AG08395 (cell line): Measurements from ENCODE around the gene ST7.

Source experiments
- DNase-seq: peaks from one replicate; pipeline ENCODE4 v3.0.0; 2012; ENCODE audit warnings: mixed read lengths, low spot score

Gene ST7

GRCh38 chr7:117157241-117158209, 204.2 kb downstream of the ST7 start:
- peak; percentile 95 for DNase-seq

GRCh38 chr7:117158941-117159697, 205.8 kb downstream of the ST7 start:
- peak; percentile 19 for DNase-seq

GRCh38 chr7:117163101-117163500, 209.8 kb downstream of the ST7 start:
- no peak for DNase-seq

DNA sequence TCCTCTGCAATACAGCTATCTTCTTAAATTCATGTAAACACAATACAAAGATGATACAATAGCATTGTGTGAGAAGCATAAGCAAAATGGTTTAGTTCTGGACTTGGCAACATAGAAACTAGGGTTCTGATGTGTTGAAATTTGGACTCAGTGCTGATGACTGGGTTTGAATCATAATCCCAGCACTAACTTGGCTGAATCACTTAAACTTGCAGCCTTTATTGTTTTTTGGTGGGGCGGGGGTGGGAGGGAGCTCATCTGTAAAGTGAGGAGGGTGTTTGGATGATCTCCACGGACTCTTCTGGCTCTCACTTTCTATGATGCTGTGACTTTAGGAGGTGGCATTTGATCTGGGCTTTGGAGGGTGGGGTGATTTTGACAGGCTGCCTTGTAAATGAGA, 211.3 kb downstream of the ST7 start:
- peak; percentile 54 for DNase-seq

GRCh38 chr7:117165656-117166055, 212.4 kb downstream of the ST7 start:
- DNase-seq = no peak

- DNase-seq = no peak
Observed at GRCh38 chr7:117169907-117170306, 216.6 kb downstream of the ST7 start.

DNA sequence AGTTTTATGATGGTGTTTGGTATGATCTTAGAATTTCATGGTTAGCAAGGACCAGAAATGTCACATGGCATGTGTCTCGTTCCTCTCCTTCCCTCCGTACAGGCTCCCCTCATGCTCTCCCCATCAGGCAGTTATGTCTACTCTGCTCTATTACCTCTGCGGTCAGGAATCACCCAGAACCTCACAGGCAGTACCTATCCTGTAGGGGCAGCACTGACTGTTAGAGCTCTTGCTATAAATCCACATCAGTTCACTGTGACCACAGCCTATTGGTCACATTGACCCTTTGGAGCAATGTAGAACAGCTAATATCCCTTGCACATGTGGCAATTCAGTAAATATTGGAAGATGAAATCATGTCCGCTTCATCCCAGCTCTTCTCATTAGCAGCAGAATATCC, 217.8 kb downstream of the ST7 start:
- DNase-seq = no peak

DNA sequence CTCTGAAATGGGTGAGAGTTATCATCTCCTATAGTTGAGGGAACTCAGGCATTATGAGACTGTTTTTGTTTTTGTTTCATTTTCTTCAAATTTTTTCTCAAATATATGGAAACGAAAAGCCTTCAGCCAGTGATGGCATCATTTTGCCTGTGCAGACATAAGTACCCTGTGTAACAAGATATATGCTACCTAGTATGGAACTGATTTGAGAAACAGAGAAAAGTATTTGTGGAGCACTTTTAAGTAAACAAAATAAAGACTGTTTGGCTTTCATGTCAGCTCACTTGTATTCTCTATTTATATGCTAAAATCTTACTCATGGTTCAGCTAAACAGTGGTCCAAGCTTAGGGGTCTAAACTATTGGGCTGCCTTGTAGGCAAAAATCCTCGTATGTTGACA, 219.0 kb downstream of the ST7 start:
- no peak for DNase-seq

DNA sequence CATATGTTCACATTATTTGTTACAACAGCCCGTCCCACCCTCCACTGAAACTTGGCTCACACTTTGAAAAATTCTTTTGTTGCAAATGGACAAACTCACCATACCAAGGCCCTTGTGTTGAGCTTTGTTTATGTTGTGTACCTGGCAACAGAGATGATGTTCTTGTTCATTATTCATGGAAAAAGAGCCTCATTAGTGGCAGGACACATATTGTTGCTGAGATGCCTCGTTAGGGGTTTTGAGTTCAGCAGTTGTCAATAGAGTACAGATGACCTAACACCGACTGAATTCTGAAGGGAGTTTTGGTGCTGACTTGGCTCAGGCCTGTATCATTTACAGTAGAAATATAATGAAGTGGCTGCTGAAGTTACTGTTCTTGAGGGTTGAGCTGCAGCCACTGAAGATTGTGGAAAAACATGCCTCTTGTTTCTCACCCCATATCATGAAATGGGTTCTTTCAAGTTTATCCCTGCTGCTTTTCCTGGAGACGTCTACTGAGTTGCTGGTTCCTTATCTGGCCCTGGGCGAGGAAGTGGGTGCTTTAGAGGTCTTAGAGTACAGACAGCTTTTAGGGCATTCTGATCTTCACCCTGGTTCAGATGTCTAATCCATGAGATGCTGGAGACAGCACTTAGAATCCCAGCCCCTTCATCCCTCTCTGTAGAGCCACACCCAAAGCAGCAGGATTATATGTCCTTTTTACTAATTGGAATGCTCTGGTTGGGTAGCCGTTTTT, 219.9 kb downstream of the ST7 start:
- DNase-seq = no peak

- no peak for DNase-seq
Observed at GRCh38 chr7:117176206-117176605, 222.9 kb downstream of the ST7 start.

GRCh38 chr7:117178600-117178999, 225.3 kb downstream of the ST7 start:
- no peak for DNase-seq

DNA sequence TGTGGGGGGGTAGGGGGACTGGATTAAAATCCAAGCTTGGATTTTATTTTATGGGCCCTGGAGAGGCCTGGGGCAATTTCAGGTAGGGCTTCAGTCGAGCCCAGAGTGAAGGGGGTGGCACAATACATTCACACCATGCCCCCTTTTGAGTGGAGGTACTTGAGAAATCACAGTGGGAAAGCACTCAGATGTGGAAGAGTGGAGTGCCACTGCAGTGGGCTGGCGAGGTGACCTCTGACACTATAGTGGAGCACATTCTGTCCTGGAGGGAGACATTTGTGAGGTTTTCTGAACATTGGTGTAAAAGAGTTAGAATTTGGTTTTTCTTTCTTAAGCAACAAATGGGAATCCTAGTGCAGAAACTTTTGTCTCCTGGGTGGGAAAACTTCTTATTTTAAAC, 226.4 kb downstream of the ST7 start:
- no peak for DNase-seq

- no peak for DNase-seq
Observed at GRCh38 chr7:117183729-117184128, 230.4 kb downstream of the ST7 start.

- no peak for DNase-seq
Observed at GRCh38 chr7:117184367-117184766, 231.1 kb downstream of the ST7 start.

DNA sequence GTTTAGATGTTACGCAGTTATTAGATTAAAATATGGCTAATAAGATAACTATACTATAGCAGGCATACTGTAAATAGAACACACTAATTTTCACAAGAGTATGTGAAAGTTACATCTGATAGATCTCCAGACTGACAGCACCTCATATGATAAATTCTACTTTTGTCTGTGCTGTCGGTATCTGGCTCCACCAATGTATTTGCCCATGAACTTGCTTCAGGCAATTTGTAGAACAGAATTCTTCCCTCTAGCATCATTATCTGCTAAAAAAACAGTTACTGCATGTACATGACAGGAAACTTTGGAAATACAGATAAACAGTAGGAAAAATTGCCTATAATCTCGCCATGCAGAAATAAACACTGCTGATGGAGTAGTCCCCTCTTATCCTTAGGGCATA, 231.8 kb downstream of the ST7 start:
- DNase-seq = no peak

DNA sequence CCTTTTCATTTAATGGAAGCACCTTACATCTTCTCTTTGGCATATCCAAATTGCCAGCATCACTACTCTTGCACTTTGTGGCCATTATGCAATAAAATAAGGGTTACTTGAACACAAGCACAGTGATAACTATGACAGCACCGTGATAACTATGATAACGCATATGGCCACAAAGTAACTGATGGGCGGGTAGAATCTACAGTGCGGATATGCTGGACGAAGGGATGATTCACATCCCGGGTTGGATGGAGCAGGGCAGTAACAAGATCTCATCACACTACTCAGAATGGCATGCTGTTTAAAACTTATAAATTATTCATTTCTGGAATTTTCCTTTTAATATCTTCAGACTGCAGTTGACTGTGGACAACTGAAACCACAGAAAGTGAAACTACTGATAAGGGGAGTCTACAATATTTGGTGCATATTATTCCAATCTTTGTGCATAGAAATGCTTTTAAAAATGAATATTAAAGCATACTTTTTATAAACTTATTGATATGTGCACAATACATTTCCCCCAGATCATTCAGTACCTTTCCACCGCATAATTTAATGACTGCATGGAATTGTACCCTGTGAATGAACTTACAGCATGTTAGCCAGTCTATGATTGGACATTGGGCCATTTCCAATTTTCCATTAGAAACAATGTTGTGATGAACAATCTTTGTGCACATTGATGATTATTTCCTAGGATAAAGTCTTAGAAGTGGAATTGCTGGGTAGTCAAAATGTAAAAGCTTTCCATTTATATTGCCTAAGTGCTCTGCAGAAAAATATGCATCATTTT, 233.1 kb downstream of the ST7 start:
- no peak for DNase-seq

GRCh38 chr7:117188376-117188775, 235.1 kb downstream of the ST7 start:
- DNase-seq = no peak

DNA sequence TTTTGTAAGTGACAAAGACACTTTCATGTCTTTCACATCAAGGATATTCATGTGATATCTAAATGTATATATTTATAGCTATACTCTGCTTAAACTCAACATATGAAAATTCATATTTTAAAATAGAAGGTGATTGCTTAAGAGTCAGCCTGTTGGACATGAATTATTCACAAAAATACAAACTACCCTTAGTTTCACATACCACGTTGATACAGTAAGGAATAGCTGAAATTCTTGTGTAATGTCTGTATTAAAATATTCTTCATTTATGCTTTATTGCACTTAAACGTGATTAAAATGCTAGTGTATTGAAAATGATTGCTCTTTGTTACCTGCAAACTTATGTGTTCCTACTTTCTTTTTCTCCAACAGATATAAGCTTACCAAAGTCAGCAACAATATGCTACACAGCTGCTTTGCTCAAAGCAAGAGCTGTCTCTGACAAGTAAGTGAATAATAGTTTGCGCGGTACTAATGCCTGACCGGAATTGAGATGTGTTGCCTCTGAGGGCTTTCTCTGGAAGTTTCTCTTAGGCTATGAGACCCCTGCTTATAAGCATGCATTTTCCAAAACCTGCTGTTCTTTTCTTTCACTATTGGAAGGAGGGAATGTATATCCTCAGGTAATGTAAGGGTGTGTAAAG, 235.8 kb downstream of the ST7 start:
- DNase-seq = no peak

DNA sequence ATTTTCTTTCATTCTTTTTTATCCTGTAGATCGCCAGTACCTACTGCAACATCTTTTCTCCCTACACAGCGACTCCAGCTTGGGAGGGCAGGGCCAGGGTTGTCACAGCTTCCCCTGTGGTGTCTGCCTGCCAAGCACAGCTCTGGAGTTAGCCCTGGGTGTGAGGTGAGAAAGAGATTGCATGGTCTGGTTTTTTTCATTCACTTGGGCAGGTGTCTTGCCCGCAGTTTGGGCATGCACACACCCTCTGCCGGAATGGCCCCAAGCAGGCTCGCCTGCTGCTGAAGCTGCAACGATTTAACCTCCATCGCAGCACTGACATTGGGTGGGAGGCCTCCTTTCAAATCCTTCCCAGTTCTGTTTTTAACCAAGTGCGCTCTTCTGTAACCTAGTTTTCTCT, 236.8 kb downstream of the ST7 start:
- no peak for DNase-seq

DNA sequence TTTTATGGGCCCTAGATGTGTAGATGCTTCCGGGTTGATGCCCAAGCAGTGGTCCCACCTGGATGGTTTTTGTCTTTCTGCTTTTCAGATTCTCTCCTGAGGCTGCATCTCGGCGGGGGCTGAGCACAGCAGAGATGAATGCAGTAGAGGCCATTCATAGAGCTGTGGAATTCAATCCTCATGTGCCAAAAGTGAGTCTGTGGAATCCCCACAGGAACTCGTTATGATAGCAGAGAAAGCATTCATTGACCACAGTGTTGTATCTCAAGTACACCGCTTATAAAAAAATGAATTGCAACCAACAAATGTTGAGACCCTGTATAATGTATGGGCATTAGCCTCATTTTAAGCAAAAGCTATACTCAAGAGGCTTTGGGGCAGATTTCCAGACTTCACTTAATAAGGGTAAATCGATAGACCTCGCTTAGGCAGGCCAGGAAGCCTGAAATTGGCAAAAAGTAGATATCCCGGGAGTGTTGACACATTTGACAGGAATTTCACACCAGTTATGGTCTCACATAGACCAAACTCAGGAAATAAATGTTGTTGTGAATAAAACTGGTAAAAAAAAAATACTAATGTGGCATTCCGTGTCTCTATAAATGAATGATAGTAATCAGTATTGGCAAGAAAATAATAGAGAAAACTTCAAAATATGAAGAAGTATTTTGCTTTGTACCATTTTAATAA, 237.6 kb downstream of the ST7 start:
- no peak for DNase-seq

DNA sequence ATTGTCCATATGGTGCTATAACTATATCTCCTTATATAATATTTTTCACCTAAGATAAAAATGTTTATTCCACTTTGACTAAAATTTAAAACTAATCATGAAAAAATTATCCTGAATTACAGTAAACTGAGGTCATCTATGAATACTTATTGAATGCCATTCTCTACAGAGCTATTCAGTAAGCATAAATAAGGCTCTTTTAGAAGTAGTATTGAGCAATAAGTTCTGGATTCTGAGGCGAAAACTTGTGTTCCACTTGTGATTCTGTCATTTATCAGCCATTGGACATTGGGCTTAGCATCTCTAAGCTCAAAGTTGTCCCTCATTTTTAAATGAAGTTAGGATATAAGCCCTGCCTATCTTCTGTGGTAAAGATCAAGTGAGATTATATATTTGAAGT, 238.8 kb downstream of the ST7 start:
- DNase-seq = no peak
